ENCODE data around the gene TOP1.

DNA sequence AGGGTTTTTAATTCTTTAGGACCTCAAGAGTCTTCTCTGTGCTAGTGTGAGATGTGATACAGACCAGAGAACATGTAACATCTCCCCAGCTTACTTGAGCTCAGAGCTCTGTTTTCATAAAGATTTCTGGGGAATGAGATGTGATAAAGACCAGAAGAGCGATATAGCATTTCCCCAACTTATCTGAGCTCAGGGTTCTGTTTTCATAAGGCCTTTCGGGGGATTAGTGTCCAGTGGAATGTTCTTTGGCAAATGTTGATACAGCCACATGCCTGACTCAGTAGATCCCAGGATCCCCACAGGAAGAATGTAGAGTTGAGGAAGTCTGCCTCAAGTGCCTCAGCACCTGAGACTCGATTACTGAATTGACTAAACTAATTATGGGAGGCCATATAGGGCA lies 18.7 kb upstream of the TOP1 start:
- TF ChIP-seq POLR2AphosphoS5 (IDR thresholded peaks at IDR 0.05; ENCODE audit: insufficient read depth in 1 of 2, low read depth in 1 of 2): no peak
- TF ChIP-seq, protein P1, sequence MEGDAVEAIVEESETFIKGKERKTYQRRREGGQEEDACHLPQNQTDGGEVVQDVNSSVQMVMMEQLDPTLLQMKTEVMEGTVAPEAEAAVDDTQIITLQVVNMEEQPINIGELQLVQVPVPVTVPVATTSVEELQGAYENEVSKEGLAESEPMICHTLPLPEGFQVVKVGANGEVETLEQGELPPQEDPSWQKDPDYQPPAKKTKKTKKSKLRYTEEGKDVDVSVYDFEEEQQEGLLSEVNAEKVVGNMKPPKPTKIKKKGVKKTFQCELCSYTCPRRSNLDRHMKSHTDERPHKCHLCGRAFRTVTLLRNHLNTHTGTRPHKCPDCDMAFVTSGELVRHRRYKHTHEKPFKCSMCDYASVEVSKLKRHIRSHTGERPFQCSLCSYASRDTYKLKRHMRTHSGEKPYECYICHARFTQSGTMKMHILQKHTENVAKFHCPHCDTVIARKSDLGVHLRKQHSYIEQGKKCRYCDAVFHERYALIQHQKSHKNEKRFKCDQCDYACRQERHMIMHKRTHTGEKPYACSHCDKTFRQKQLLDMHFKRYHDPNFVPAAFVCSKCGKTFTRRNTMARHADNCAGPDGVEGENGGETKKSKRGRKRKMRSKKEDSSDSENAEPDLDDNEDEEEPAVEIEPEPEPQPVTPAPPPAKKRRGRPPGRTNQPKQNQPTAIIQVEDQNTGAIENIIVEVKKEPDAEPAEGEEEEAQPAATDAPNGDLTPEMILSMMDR (IDR thresholded peaks at IDR 0.05): no peak

All from vagina (tissue), 2 donors.